Gastroesophageal sphincter (tissue), 4 donors: ENCODE measurements around the gene CARD6. TPM values are rescaled to one million over a fixed set of nuclear protein-coding genes. Genes with fewer than 3 reads are reported as not detected.
"Not testable (repeated sequence)": the region's sequence is repeated elsewhere in the genome, so short reads cannot be mapped to it uniquely, and the experiment has no call there.

Experiments
- ATAC-seq: fragments of 150-250 bp; one replicate; pipeline ENCODE4 v1.9.1; 2016; ENCODE audit warnings: mild to moderate bottlenecking, moderate library complexity
- H3K27ac ChIP-seq, 4 donors: fragments of 200-600 bp; sonication (generic) in 3 of 4; 1 replicate in 3 of 4; 2 replicates in 1 of 4; pipeline ENCODE4 v1.5.1; 2016 to 2019
- H3K27me3 ChIP-seq: fragments of 200-600 bp; sonication (generic); one replicate; pipeline ENCODE4 v1.5.1; 2019
- H3K36me3 ChIP-seq, 2 donors: fragments of 200-600 bp; sonication (generic); one replicate each; pipeline ENCODE4 v1.5.1; 2019; ENCODE audit warnings: control low read depth in 1 of 2
- H3K4me1 ChIP-seq, 3 donors: fragments of 200-600 bp; sonication (generic); 1 replicate in 2 of 3; 2 replicates in 1 of 3; pipeline ENCODE4 v1.5.1; 2016 to 2019; ENCODE audit warnings: control low read depth in 2 of 3
- H3K4me3 ChIP-seq, 2 donors: fragments of 200-600 bp; sonication (generic); one replicate each; pipeline ENCODE4 v1.5.1; 2019; ENCODE audit warnings: mild to moderate bottlenecking in 1 of 2, moderate library complexity in 1 of 2
- H3K9me3 ChIP-seq, 3 donors: fragments of 200-600 bp; sonication (generic); one replicate each; pipeline ENCODE4 v1.5.1; 2017 to 2019; ENCODE audit warnings: control low read depth in 2 of 3
- CTCF ChIP-seq, 4 experiments: fragments of 200-600 bp in 2 of 4; fragments of 450-650 bp in 2 of 4; sonication (generic) in 1 of 4; IDR thresholded peaks; one replicate each; pipeline ENCODE4 v1.5.1; 2017 to 2019; ENCODE audit warnings: antibody characterized with exemption in 4 of 4, mild to moderate bottlenecking in 2 of 4, moderate library complexity in 2 of 4
- EP300 ChIP-seq: sonication (generic); formaldehyde crosslinking; IDR thresholded peaks from one replicate; pipeline ENCODE4 v1.6.1; 2017; ENCODE audit warnings: antibody characterized with exemption, mild to moderate bottlenecking
- POLR2A ChIP-seq, 2 donors: fragments of 450-650 bp; IDR thresholded peaks; one replicate each; pipeline ENCODE4 v1.6.1; 2017; ENCODE audit warnings: antibody characterized with exemption in 2 of 2, mild to moderate bottlenecking in 2 of 2, moderate library complexity in 1 of 2
- POLR2AphosphoS5 ChIP-seq: sonication (generic); formaldehyde crosslinking; IDR thresholded peaks from one replicate; pipeline ENCODE4 v1.6.1; 2017; ENCODE audit warnings: antibody characterized with exemption
- WGBS, 2 donors: methylation state at CpG; one replicate each; pipeline ENCODE4 v1.1.5; 2018; ENCODE audit warnings: low coverage in 1 of 2; 5-methylcytosine and 5-hydroxymethylcytosine counted together
- total RNA-seq, 4 donors: library from RNA; depleted of rRNA; stranded (reverse); fragments of >200 nt; gene quantifications; one replicate each; pipeline ENCODE4 v1.1.0, GENCODE V29; 2016

Gene CARD6
- total RNA-seq, 4 donors from 2014 or later = 4.8 to 13.6 (median 8.5) TPM

- WGBS, 2 donors = no CpG with 5 or more reads among the region's 4 CpGs
- Histone ChIP-seq H3K27me3 (no peaks in the 10 kb centered on the region), H3K4me3 (no peak overlapping the region), H3K9me3 (no peaks in the 10 kb centered on the region), H3K36me3 (peaks cover 0 to 3% of the 10 kb centered on the region in 2 donors), H3K27ac (no peak overlapping the region), H3K4me1 (no peaks in the 10 kb centered on the region)
- TF ChIP-seq EP300 (no peak), CTCF (IDR thresholded peaks at IDR 0.05) (no peak), POLR2A (IDR thresholded peaks at IDR 0.05) (no peak), POLR2AphosphoS5 (no peak)
- no peak for ATAC-seq
Observed at GRCh38 chr5:40844565-40844964, 3.4 kb downstream of the CARD6 start.

- 65 to 73% methylated on average over 2 of the region's 2 CpGs for WGBS, 2 donors
- TF ChIP-seq POLR2A (IDR thresholded peaks at IDR 0.05) = no peak
- no peak for TF ChIP-seq EP300
- TF ChIP-seq POLR2AphosphoS5 = no peak
Observed at GRCh38 chr5:40846371-40846770, 5.2 kb downstream of the CARD6 start.

GRCh38 chr5:40847525-40847924 is 6.4 kb downstream of the CARD6 start:
- ATAC-seq = no peak
- Histone ChIP-seq H3K27me3 (no peaks in the 10 kb centered on the region), H3K27ac (no peak overlapping the region), H3K36me3 (peaks cover 0 to 12% of the 10 kb centered on the region in 2 donors), H3K4me3 (no peak overlapping the region), H3K9me3 (no peaks in the 10 kb centered on the region), H3K4me1 (no peaks in the 10 kb centered on the region)
- TF ChIP-seq CTCF (IDR thresholded peaks at IDR 0.05) = no peak
- TF ChIP-seq EP300 = no peak
- TF ChIP-seq POLR2AphosphoS5 = no peak
- no peak for TF ChIP-seq POLR2A (IDR thresholded peaks at IDR 0.05)
- WGBS, 2 donors = 92% methylated on average over 1 of the region's 1 CpG; no CpG with 5 or more reads in 1 of the 2 donors

More at GRCh38 chr5:40846371-40846770, 5.2 kb downstream of the CARD6 start:
- Histone ChIP-seq H3K4me1 (no peaks in the 10 kb centered on the region), H3K27me3 (no peaks in the 10 kb centered on the region), H3K27ac (no peak overlapping the region), H3K4me3 (no peak overlapping the region), H3K36me3 (peaks cover 0 to 7% of the 10 kb centered on the region in 2 donors), H3K9me3 (no peaks in the 10 kb centered on the region)
- ATAC-seq = no peak

GRCh38 chr5:40853632-40854192 is 12.5 kb downstream of the CARD6 start:
- WGBS, 2 donors = 39 to 52% methylated on average over 3 of the region's 4 CpGs
- H3K4me1 ChIP-seq = no peaks in the 10 kb centered on the region
- ATAC-seq = no peak
- TF ChIP-seq CTCF (IDR thresholded peaks at IDR 0.05) (no peak), POLR2A (IDR thresholded peaks at IDR 0.05) (no peak), POLR2AphosphoS5 (no peak), EP300 (no peak)
- H3K27me3 ChIP-seq = no peaks in the 10 kb centered on the region
- H3K9me3 ChIP-seq = no peaks in the 10 kb centered on the region
- no peak overlapping the region for H3K27ac ChIP-seq
- H3K36me3 ChIP-seq = peaks cover 0 to 30% of the 10 kb centered on the region in 2 donors
- H3K4me3 ChIP-seq = no peak overlapping the region

- Histone ChIP-seq H3K4me1 (no peaks in the 10 kb centered on the region), H3K27ac (no peak overlapping the region), H3K36me3 (no peaks in the 10 kb centered on the region), H3K9me3 (peaks cover 0 to 15% (median 0%) of the 10 kb centered on the region in 3 donors), H3K27me3 (no peaks in the 10 kb centered on the region), H3K4me3 (no peak overlapping the region)
- TF ChIP-seq EP300 (no peak), POLR2AphosphoS5 (no peak), CTCF (IDR thresholded peaks at IDR 0.05) (no peak)
- no peak for ATAC-seq
Observed at GRCh38 chr5:40860711-40861110, 19.5 kb downstream of the CARD6 start.

GRCh38 chr5:40865004-40865403 is 23.8 kb downstream of the CARD6 start:
- WGBS, 2 donors = 95 to 100% methylated on average over 4 to 5 of the region's 5 CpGs
- H3K27me3 ChIP-seq, ATAC-seq, H3K27ac ChIP-seq, H3K36me3 ChIP-seq, H3K4me1 ChIP-seq, H3K4me3 ChIP-seq: not testable (repeated sequence)
- peaks cover 0 to 15% (median 0%) of the 10 kb centered on the region in 3 donors for H3K9me3 ChIP-seq
